ENCODE measurements around the gene GRAMD1C. TPM values are rescaled to one million over a fixed set of nuclear protein-coding genes. Genes with fewer than 3 reads are reported as not detected.

The GRAMD1C gene
- total RNA-seq, 6 donors from 2014 or later, result 3.7 to 40.1 (median 6.3) TPM

- peak overlapping the region in 3 of 4 donors; percentile 29 to 36 (median 34) for H3K4me3 ChIP-seq
- H3K9me3 ChIP-seq, result no peaks in the 10 kb centered on the region
- no peaks in the 10 kb centered on the region for H3K36me3 ChIP-seq
- DNase-seq (no peak), ATAC-seq (ENCODE audit: low FRiP score in 2 of 2) (peak; percentile 65 to 66)
- peak overlapping the region in 3 of 4 donors; percentile 40 to 70 (median 61) for H3K27ac ChIP-seq
- TF ChIP-seq EP300 (IDR thresholded peaks at IDR 0.05), result no peak
- TF ChIP-seq POLR2A (IDR thresholded peaks at IDR 0.05), result peak in 2 of 4 donors; percentile 24 to 44
- H3K27me3 ChIP-seq, result no peaks in the 10 kb centered on the region
- H3K4me1 ChIP-seq, result peaks cover 0 to 17% (median 2%) of the 10 kb centered on the region in 4 donors
- 35 to 53% methylated on average over 1 of the region's 1 CpG for WGBS, 2 donors
These were observed 58.8 kb downstream of the GRAMD1C start for GRCh38 chr3:113897373-113897777.

GRCh38 chr3:113898892-113899291 lies 60.3 kb downstream of the GRAMD1C start:
- no peak overlapping the region for H3K27ac ChIP-seq
- H3K4me3 ChIP-seq, result no peak overlapping the region
- TF ChIP-seq EP300 (IDR thresholded peaks at IDR 0.05) (no peak), POLR2AphosphoS5 (IDR thresholded peaks at IDR 0.05) (no peak), CTCF (IDR thresholded peaks at IDR 0.05) (no peak), POLR2A (IDR thresholded peaks at IDR 0.05) (no peak)

GRCh38 chr3:113906568-113907140 lies 68.1 kb downstream of the GRAMD1C start:
- no peak for ATAC-seq (ENCODE audit: low FRiP score in 2 of 2)

More at GRCh38 chr3:113898892-113899291, 60.3 kb downstream of the GRAMD1C start:
- WGBS, 2 donors, result 59 to 62% methylated on average over 2 of the region's 2 CpGs
- Histone ChIP-seq H3K9me3 (no peaks in the 10 kb centered on the region), H3K36me3 (no peaks in the 10 kb centered on the region), H3K27me3 (no peaks in the 10 kb centered on the region), H3K4me1 (peaks cover 0 to 17% (median 2%) of the 10 kb centered on the region in 4 donors)
- no peak for DNase-seq
- ATAC-seq (ENCODE audit: low FRiP score in 2 of 2), result peak in 1 of 2 donors; percentile 51

GRCh38 chr3:113908133-113908532 lies 69.5 kb downstream of the GRAMD1C start:
- TF ChIP-seq POLR2A (IDR thresholded peaks at IDR 0.05), result no peak
- TF ChIP-seq POLR2AphosphoS5 (IDR thresholded peaks at IDR 0.05), result no peak
- Histone ChIP-seq H3K27ac (no peak overlapping the region), H3K4me1 (no peaks in the 10 kb centered on the region), H3K27me3 (no peaks in the 10 kb centered on the region), H3K36me3 (no peaks in the 10 kb centered on the region), H3K9me3 (no peaks in the 10 kb centered on the region), H3K4me3 (no peak overlapping the region)
- ATAC-seq (ENCODE audit: low FRiP score in 2 of 2) (no peak), DNase-seq (no peak)

More at GRCh38 chr3:113906568-113907140, 68.1 kb downstream of the GRAMD1C start:
- Histone ChIP-seq H3K4me1 (no peaks in the 10 kb centered on the region), H3K27me3 (no peaks in the 10 kb centered on the region), H3K4me3 (no peak overlapping the region), H3K9me3 (no peaks in the 10 kb centered on the region), H3K36me3 (no peaks in the 10 kb centered on the region), H3K27ac (no peak overlapping the region)
- WGBS, 2 donors, result 85 to 89% methylated on average over 4 of the region's 4 CpGs
- no peak for DNase-seq
- TF ChIP-seq POLR2A (IDR thresholded peaks at IDR 0.05) (no peak), EP300 (IDR thresholded peaks at IDR 0.05) (no peak), CTCF (IDR thresholded peaks at IDR 0.05) (no peak), POLR2AphosphoS5 (IDR thresholded peaks at IDR 0.05) (no peak)

GRCh38 chr3:113910966-113911365 lies 72.4 kb downstream of the GRAMD1C start:
- no peaks in the 10 kb centered on the region for H3K27me3 ChIP-seq
- H3K27ac ChIP-seq, result no peak overlapping the region
- no peaks in the 10 kb centered on the region for H3K36me3 ChIP-seq
- WGBS, 2 donors, result 63 to 65% methylated on average over 5 of the region's 5 CpGs
- no peaks in the 10 kb centered on the region for H3K4me1 ChIP-seq
- H3K9me3 ChIP-seq, result no peaks in the 10 kb centered on the region
- no peak for TF ChIP-seq POLR2A (IDR thresholded peaks at IDR 0.05)
- no peak for TF ChIP-seq CTCF (IDR thresholded peaks at IDR 0.05)
- no peak for TF ChIP-seq POLR2AphosphoS5 (IDR thresholded peaks at IDR 0.05)
- TF ChIP-seq EP300 (IDR thresholded peaks at IDR 0.05), result no peak
- no peak for DNase-seq
- H3K4me3 ChIP-seq, result no peak overlapping the region
- ATAC-seq (ENCODE audit: low FRiP score in 2 of 2), result no peak
